PFSK-1 (cell line): ENCODE results near the gene MMP23B.

Source experiments
- POLR2AphosphoS5 ChIP-seq: IDR thresholded peaks from 2 replicates; pipeline ENCODE4 v1.6.1; 2012; ENCODE audit warnings: low read depth, mild to moderate bottlenecking, control low read depth, low read length, moderate library complexity
- SIN3A ChIP-seq: IDR thresholded peaks from 2 replicates; pipeline ENCODE4 v1.6.1; 2012; ENCODE audit warnings: mild to moderate bottlenecking, low read length, moderate library complexity, borderline replicate concordance; ENCODE audit not compliant: insufficient read depth
- TF ChIP-seq, protein P1 (sequence below), 2 experiments: IDR thresholded peaks; 2 replicates each; pipeline versions ENCODE4 v1.6.1 to v1.8.0; 2011 to 2012; ENCODE audit warnings: low read depth in 2 of 2, low read length in 2 of 2, control low read depth in 1 of 2, inconsistent platforms in 1 of 2, mild to moderate bottlenecking in 1 of 2, moderate library complexity in 1 of 2; ENCODE audit not compliant: insufficient read depth in 1 of 2

DNA sequence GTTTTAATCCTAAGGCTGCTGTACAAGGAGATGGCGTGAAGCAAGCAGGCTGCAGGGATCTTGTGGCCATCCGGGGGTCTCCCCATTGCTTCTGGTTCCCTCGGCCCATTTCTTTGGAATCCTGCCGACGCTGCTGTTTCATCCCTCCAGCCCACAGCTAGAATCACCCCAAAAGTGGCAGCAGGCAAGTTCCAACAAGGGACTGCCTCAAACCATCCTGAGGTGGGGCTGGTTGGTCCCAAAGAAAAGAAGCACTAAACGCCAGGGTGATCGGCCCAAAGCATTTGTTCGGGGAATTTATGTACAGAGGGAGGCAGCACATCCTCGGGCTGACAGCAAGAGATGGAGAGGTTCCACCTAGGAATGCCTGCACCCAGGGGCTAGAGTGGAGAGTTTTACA lies 21.2 kb upstream of the MMP23B start:
- TF ChIP-seq, protein P1, sequence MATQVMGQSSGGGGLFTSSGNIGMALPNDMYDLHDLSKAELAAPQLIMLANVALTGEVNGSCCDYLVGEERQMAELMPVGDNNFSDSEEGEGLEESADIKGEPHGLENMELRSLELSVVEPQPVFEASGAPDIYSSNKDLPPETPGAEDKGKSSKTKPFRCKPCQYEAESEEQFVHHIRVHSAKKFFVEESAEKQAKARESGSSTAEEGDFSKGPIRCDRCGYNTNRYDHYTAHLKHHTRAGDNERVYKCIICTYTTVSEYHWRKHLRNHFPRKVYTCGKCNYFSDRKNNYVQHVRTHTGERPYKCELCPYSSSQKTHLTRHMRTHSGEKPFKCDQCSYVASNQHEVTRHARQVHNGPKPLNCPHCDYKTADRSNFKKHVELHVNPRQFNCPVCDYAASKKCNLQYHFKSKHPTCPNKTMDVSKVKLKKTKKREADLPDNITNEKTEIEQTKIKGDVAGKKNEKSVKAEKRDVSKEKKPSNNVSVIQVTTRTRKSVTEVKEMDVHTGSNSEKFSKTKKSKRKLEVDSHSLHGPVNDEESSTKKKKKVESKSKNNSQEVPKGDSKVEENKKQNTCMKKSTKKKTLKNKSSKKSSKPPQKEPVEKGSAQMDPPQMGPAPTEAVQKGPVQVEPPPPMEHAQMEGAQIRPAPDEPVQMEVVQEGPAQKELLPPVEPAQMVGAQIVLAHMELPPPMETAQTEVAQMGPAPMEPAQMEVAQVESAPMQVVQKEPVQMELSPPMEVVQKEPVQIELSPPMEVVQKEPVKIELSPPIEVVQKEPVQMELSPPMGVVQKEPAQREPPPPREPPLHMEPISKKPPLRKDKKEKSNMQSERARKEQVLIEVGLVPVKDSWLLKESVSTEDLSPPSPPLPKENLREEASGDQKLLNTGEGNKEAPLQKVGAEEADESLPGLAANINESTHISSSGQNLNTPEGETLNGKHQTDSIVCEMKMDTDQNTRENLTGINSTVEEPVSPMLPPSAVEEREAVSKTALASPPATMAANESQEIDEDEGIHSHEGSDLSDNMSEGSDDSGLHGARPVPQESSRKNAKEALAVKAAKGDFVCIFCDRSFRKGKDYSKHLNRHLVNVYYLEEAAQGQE (IDR thresholded peaks at IDR 0.05; ENCODE audit: insufficient read depth in 1 of 2, low read depth in 2 of 2, low read length in 2 of 2): no peak
- TF ChIP-seq POLR2AphosphoS5 (no peak), SIN3A (no peak)
